HEK293 (cell line): Measurements from ENCODE around the gene TRAF7.

Experiments used
- BCL11B ChIP-seq: fragments of 450-650 bp; formaldehyde crosslinking; IDR thresholded peaks from 2 replicates; pipeline ENCODE4 v1.5.1; 2016; ENCODE audit warnings: low read depth, missing biosample characterization, missing genetic modification characterization
- GLI4 ChIP-seq: fragments of 450-650 bp; formaldehyde crosslinking; IDR thresholded peaks from 2 replicates; pipeline ENCODE4 v1.5.1; 2016; ENCODE audit warnings: missing biosample characterization, missing genetic modification characterization
- HOXD13 ChIP-seq: sonication (generic); formaldehyde crosslinking; IDR thresholded peaks from 2 replicates; pipeline ENCODE4 v1.8.0; 2022; ENCODE audit warnings: missing genetic modification reagents, borderline replicate concordance
- KLF10 ChIP-seq: fragments of 450-650 bp; IDR thresholded peaks from 2 replicates; pipeline ENCODE4 v1.5.1; 2018; ENCODE audit warnings: missing biosample characterization, mild to moderate bottlenecking, missing genetic modification characterization
- KLF8 ChIP-seq: fragments of 450-650 bp; formaldehyde crosslinking; IDR thresholded peaks from 2 replicates; pipeline ENCODE4 v1.5.1; 2016; ENCODE audit warnings: missing biosample characterization, missing genetic modification characterization
- SCRT2 ChIP-seq: fragments of 450-650 bp; formaldehyde crosslinking; IDR thresholded peaks from 2 replicates; pipeline ENCODE4 v1.5.1; 2016; ENCODE audit warnings: missing biosample characterization, missing genetic modification characterization
- SP3 ChIP-seq: fragments of 450-650 bp; formaldehyde crosslinking; IDR thresholded peaks from 2 replicates; pipeline ENCODE4 v1.5.1; 2016; ENCODE audit warnings: missing biosample characterization, missing genetic modification characterization
- YY1 ChIP-seq: fragments of 450-650 bp; formaldehyde crosslinking; IDR thresholded peaks from 2 replicates; pipeline ENCODE4 v1.5.1; 2018; ENCODE audit warnings: missing biosample characterization, missing genetic modification characterization
- ZBTB17 ChIP-seq: fragments of 450-650 bp; formaldehyde crosslinking; IDR thresholded peaks from 2 replicates; pipeline ENCODE4 v1.5.1; 2016; ENCODE audit warnings: missing biosample characterization, missing genetic modification characterization
- ZFP37 ChIP-seq: fragments of 450-650 bp; formaldehyde crosslinking; IDR thresholded peaks from 2 replicates; pipeline ENCODE4 v1.5.1; 2016; ENCODE audit warnings: missing biosample characterization, missing genetic modification characterization
- ZFP69B ChIP-seq: fragments of 450-650 bp; formaldehyde crosslinking; IDR thresholded peaks from 2 replicates; pipeline ENCODE4 v1.5.1; 2016; ENCODE audit warnings: missing biosample characterization, missing genetic modification characterization
- ZIC2 ChIP-seq: fragments of 450-650 bp; formaldehyde crosslinking; IDR thresholded peaks from 2 replicates; pipeline ENCODE4 v1.5.1; 2016; ENCODE audit warnings: missing biosample characterization, missing genetic modification characterization
- ZNF121 ChIP-seq: fragments of 450-650 bp; formaldehyde crosslinking; IDR thresholded peaks from 2 replicates; pipeline ENCODE4 v1.5.1; 2016; ENCODE audit warnings: missing biosample characterization, missing genetic modification characterization
- ZNF239 ChIP-seq: fragments of 450-650 bp; formaldehyde crosslinking; IDR thresholded peaks from 2 replicates; pipeline ENCODE4 v1.5.1; 2016; ENCODE audit warnings: missing biosample characterization, missing genetic modification characterization
- ZNF473 ChIP-seq: fragments of 450-650 bp; formaldehyde crosslinking; IDR thresholded peaks from 2 replicates; pipeline ENCODE4 v1.5.1; 2017; ENCODE audit warnings: missing biosample characterization, missing genetic modification characterization
- ZNF561 ChIP-seq: fragments of 450-650 bp; IDR thresholded peaks from 2 replicates; pipeline ENCODE4 v1.5.1; 2018; ENCODE audit warnings: missing biosample characterization, missing genetic modification characterization, borderline replicate concordance
- ZNF610 ChIP-seq: fragments of 450-650 bp; formaldehyde crosslinking; IDR thresholded peaks from 2 replicates; pipeline ENCODE4 v1.5.1; 2016; ENCODE audit warnings: missing biosample characterization, missing genetic modification characterization, borderline replicate concordance
- ZNF629 ChIP-seq: fragments of 450-650 bp; formaldehyde crosslinking; IDR thresholded peaks from 2 replicates; pipeline ENCODE4 v1.5.1; 2017; ENCODE audit warnings: missing biosample characterization, missing genetic modification characterization
- ZNF660 ChIP-seq: fragments of 450-650 bp; IDR thresholded peaks from 2 replicates; pipeline ENCODE4 v1.5.1; 2018; ENCODE audit warnings: missing biosample characterization, mild to moderate bottlenecking, missing genetic modification characterization
- ZSCAN16 ChIP-seq: fragments of 450-650 bp; formaldehyde crosslinking; IDR thresholded peaks from 2 replicates; pipeline ENCODE4 v1.5.1; 2016; ENCODE audit warnings: missing biosample characterization, missing genetic modification characterization
- ZSCAN23 ChIP-seq: fragments of 450-650 bp; formaldehyde crosslinking; IDR thresholded peaks from 2 replicates; pipeline ENCODE4 v1.5.1; 2016; ENCODE audit warnings: missing biosample characterization, missing genetic modification characterization
- TF ChIP-seq, protein P1 (sequence below): sonication (generic); formaldehyde crosslinking; IDR thresholded peaks from 2 replicates; pipeline ENCODE4 v1.8.1; 2022; ENCODE audit warnings: mild to moderate bottlenecking, moderate library complexity, missing genetic modification reagents
- TF ChIP-seq, protein P2 (sequence below): fragments of 450-650 bp; formaldehyde crosslinking; IDR thresholded peaks from 2 replicates; pipeline ENCODE4 v1.5.1; 2017; ENCODE audit warnings: missing biosample characterization, missing genetic modification characterization
- TF ChIP-seq, protein P3 (sequence below): fragments of 450-650 bp; formaldehyde crosslinking; IDR thresholded peaks from 2 replicates; pipeline ENCODE4 v1.5.1; 2016; ENCODE audit warnings: missing biosample characterization, missing genetic modification characterization
- TF ChIP-seq, protein P4 (sequence below): fragments of 450-650 bp; formaldehyde crosslinking; IDR thresholded peaks from 2 replicates; pipeline ENCODE4 v1.5.1; 2016; ENCODE audit warnings: missing biosample characterization, missing genetic modification characterization
- TF ChIP-seq, protein P5 (sequence below): fragments of 450-650 bp; formaldehyde crosslinking; IDR thresholded peaks from 2 replicates; pipeline ENCODE4 v1.5.1; 2016; ENCODE audit warnings: missing biosample characterization, missing genetic modification characterization
- TF ChIP-seq, protein P6 (sequence below): fragments of 450-650 bp; formaldehyde crosslinking; IDR thresholded peaks from 2 replicates; pipeline ENCODE4 v1.5.1; 2016; ENCODE audit warnings: missing biosample characterization, missing genetic modification characterization
- TF ChIP-seq, protein P7 (sequence below): fragments of 450-650 bp; formaldehyde crosslinking; conservative IDR thresholded peaks from 2 replicates; pipeline ENCODE4 v1.5.1; 2016; ENCODE audit warnings: low read depth, missing biosample characterization, missing genetic modification characterization

The TRAF7 gene

DNA sequence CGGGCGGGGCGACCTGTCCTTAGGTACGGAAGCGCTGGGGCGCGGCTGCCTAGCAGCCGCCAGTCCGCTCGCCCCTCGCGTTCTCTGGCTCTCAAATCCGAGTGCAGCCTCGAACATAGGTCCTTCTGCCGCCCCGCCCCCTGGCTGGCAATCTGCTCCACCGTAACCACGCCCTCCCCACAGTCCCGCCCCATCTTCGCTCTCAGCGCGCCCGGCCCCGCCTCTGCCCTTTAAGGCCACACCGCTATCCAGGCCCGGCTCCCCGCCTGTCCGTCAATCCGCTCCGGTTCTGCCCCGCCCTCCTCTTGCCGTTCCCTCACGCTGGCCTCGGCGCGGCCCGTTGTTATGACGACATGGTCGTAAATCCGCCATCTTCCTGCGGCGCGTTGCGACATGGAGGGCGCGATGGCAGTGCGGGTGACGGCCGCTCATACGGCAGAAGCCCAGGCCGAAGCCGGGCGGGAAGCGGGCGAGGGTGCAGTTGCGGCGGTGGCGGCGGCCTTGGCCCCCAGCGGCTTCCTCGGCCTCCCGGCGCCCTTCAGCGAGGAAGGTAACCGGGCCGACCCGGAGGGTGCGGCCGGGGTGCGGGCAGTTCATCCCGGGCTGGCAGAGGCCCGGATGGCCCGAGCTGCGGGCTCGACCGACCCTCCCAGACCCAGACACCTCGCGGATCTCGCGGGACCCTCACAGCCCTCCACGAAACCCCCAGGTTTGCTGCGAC, 67.8 kb downstream of the TRAF7 start, which contains the start of gene E4F1 (continued):
- TF ChIP-seq, protein P1, sequence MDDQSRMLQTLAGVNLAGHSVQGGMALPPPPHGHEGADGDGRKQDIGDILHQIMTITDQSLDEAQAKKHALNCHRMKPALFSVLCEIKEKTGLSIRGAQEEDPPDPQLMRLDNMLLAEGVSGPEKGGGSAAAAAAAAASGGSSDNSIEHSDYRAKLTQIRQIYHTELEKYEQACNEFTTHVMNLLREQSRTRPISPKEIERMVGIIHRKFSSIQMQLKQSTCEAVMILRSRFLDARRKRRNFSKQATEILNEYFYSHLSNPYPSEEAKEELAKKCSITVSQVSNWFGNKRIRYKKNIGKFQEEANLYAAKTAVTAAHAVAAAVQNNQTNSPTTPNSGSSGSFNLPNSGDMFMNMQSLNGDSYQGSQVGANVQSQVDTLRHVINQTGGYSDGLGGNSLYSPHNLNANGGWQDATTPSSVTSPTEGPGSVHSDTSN: peak; percentile 82
- TF ChIP-seq, protein P2, sequence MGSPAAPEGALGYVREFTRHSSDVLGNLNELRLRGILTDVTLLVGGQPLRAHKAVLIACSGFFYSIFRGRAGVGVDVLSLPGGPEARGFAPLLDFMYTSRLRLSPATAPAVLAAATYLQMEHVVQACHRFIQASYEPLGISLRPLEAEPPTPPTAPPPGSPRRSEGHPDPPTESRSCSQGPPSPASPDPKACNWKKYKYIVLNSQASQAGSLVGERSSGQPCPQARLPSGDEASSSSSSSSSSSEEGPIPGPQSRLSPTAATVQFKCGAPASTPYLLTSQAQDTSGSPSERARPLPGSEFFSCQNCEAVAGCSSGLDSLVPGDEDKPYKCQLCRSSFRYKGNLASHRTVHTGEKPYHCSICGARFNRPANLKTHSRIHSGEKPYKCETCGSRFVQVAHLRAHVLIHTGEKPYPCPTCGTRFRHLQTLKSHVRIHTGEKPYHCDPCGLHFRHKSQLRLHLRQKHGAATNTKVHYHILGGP (tag by site-specific recombination): no peak
- TF ChIP-seq, protein P3, sequence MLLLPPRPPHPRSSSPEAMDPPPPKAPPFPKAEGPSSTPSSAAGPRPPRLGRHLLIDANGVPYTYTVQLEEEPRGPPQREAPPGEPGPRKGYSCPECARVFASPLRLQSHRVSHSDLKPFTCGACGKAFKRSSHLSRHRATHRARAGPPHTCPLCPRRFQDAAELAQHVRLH (tag by site-specific recombination): peak; percentile 50; the same call in 1 of the 2 replicates
- TF ChIP-seq, protein P4, sequence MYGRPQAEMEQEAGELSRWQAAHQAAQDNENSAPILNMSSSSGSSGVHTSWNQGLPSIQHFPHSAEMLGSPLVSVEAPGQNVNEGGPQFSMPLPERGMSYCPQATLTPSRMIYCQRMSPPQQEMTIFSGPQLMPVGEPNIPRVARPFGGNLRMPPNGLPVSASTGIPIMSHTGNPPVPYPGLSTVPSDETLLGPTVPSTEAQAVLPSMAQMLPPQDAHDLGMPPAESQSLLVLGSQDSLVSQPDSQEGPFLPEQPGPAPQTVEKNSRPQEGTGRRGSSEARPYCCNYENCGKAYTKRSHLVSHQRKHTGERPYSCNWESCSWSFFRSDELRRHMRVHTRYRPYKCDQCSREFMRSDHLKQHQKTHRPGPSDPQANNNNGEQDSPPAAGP (tag by site-specific recombination): peak; percentile 72
- TF ChIP-seq ZNF121 (no peak), ZFP69B (peak; percentile 54), YY1 (peak; percentile 92), BCL11B (tag by site-specific recombination) (peak; percentile 41), HOXD13 (CRISPR knock-in tag) (peak; percentile 96), ZNF561 (tag by site-specific recombination) (peak; percentile 82; the same call in 1 of the 2 replicates), KLF10 (tag by site-specific recombination) (peak; percentile 51), KLF8 (tag by site-specific recombination) (peak; percentile 87), ZFP37 (tag by site-specific recombination) (peak; percentile 89; the same call in 1 of the 2 replicates), ZSCAN16 (tag by site-specific recombination) (0 out of 2 replicates have a peak, but pooled peaks have one; percentile 40), SCRT2 (tag by site-specific recombination) (no peak), ZBTB17 (tag by site-specific recombination) (peak; percentile 91), ZNF239 (tag by site-specific recombination) (0 out of 2 replicates have a peak, but pooled peaks have one; percentile 56), GLI4 (peak; percentile 49; the same call in 1 of the 2 replicates), ZNF610 (peak; percentile 75; the same call in 1 of the 2 replicates), ZSCAN23 (tag by site-specific recombination) (no peak), ZNF660 (peak; percentile 64), ZIC2 (tag by site-specific recombination) (peak; percentile 58; the same call in 1 of the 2 replicates), SP3 (tag by site-specific recombination) (peak; percentile 94), ZNF629 (tag by site-specific recombination) (peak; percentile 92), ZNF473 (tag by site-specific recombination) (no peak)
- TF ChIP-seq, protein P5, sequence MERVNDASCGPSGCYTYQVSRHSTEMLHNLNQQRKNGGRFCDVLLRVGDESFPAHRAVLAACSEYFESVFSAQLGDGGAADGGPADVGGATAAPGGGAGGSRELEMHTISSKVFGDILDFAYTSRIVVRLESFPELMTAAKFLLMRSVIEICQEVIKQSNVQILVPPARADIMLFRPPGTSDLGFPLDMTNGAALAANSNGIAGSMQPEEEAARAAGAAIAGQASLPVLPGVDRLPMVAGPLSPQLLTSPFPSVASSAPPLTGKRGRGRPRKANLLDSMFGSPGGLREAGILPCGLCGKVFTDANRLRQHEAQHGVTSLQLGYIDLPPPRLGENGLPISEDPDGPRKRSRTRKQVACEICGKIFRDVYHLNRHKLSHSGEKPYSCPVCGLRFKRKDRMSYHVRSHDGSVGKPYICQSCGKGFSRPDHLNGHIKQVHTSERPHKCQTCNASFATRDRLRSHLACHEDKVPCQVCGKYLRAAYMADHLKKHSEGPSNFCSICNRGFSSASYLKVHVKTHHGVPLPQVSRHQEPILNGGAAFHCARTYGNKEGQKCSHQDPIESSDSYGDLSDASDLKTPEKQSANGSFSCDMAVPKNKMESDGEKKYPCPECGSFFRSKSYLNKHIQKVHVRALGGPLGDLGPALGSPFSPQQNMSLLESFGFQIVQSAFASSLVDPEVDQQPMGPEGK (tag by site-specific recombination): peak; percentile 59
- TF ChIP-seq, protein P6, sequence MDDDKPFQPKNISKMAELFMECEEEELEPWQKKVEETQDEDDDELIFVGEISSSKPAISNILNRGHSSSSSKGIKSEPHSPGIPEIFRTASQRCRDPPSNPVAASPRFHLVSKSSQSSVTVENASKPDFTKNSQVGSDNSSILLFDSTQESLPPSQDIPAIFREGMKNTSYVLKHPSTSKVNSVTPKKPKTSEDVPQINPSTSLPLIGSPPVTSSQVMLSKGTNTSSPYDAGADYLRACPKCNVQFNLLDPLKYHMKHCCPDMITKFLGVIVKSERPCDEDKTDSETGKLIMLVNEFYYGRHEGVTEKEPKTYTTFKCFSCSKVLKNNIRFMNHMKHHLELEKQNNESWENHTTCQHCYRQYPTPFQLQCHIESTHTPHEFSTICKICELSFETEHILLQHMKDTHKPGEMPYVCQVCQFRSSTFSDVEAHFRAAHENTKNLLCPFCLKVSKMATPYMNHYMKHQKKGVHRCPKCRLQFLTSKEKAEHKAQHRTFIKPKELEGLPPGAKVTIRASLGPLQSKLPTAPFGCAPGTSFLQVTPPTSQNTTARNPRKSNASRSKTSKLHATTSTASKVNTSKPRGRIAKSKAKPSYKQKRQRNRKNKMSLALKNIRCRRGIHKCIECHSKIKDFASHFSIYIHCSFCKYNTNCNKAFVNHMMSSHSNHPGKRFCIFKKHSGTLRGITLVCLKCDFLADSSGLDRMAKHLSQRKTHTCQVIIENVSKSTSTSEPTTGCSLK (tag by site-specific recombination): no peak
- TF ChIP-seq, protein P7, sequence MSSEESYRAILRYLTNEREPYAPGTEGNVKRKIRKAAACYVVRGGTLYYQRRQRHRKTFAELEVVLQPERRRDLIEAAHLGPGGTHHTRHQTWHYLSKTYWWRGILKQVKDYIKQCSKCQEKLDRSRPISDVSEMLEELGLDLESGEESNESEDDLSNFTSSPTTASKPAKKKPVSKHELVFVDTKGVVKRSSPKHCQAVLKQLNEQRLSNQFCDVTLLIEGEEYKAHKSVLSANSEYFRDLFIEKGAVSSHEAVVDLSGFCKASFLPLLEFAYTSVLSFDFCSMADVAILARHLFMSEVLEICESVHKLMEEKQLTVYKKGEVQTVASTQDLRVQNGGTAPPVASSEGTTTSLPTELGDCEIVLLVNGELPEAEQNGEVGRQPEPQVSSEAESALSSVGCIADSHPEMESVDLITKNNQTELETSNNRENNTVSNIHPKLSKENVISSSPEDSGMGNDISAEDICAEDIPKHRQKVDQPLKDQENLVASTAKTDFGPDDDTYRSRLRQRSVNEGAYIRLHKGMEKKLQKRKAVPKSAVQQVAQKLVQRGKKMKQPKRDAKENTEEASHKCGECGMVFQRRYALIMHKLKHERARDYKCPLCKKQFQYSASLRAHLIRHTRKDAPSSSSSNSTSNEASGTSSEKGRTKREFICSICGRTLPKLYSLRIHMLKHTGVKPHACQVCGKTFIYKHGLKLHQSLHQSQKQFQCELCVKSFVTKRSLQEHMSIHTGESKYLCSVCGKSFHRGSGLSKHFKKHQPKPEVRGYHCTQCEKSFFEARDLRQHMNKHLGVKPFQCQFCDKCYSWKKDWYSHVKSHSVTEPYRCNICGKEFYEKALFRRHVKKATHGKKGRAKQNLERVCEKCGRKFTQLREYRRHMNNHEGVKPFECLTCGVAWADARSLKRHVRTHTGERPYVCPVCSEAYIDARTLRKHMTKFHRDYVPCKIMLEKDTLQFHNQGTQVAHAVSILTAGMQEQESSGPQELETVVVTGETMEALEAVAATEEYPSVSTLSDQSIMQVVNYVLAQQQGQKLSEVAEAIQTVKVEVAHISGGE: peak; percentile 22
